ENCODE data around the gene GZMM.
A peak's percentile ranks its signal among the peaks of the same experiment; 100 is the strongest.

Gene GZMM

DNA sequence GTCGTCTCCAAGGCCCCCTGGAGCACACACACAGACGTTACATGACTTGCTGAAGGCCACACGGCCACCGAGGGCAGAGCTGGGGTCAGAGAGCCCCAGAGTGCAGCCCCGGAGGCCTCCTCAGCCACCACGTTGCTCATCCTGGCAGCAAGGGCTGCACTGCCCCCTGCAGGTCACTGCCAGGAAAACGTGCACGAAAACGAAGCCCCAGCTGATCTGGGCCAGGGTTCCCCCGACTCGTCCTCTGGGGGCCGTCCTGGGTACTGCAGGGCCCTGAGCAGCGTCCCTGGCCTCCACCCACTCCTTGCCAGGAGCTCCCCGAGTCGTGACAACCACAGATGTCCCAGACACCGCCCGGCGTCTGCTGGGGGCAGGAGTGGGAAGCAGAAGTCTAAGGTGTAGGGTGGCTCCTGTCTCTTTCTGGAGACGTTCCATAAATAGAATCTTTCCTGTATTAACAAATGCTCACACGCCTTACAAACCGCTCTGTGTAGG lies 33.2 kb upstream of the GZMM start (continued):
- TF ChIP-seq ZNF146 (tag by site-specific recombination; IDR thresholded peaks at IDR 0.05) (no peak), ZSCAN4 (tag by site-specific recombination; IDR thresholded peaks at IDR 0.05) (no peak), ZBTB44 (tag by site-specific recombination; IDR thresholded peaks at IDR 0.05) (no peak), ZNF776 (tag by site-specific recombination; IDR thresholded peaks at IDR 0.05; ENCODE audit: borderline replicate concordance) (no peak), ZNF138 (tag by site-specific recombination; IDR thresholded peaks at IDR 0.05; ENCODE audit: borderline replicate concordance) (no peak)

- Histone ChIP-seq H3K36me3 (ENCODE audit: control insufficient read depth in 2 of 2, insufficient read depth in 1 of 2, low read length in 2 of 2) (peaks cover 0 to 11% of the 10 kb centered on the region in 2 experiments; a peak in 1 of 3 replicates), H3K27ac (ENCODE audit: extremely low read depth, low read depth, low read length) (no peak overlapping the region), H3K9me3 (ENCODE audit: control insufficient read depth, insufficient read depth, low read depth, low read length) (no peaks in the 10 kb centered on the region), H3K4me3 (ENCODE audit: low read depth, low read length) (peak overlapping the region; percentile 21), H3K4me1 (ENCODE audit: control insufficient read depth, insufficient read depth, low read length) (peaks cover 5% of the 10 kb centered on the region; the same call in 1 of the 2 replicates)
- POLR2A ChIA-PET, result interaction anchor here (0.8 to 2.4 kb wide), 7 partner anchors 11 to 192 kb away, joined by 3 to 35 read pairs (median 3); partner anchors contain the start of genes CDC34 and SHC2
- CTCF ChIA-PET, result interaction anchor here (0.6 to 2.9 kb wide), 37 partner anchors 8 to 490 kb away, joined by 3 to 49 read pairs (median 4); partner anchors contain the start of genes BSG, C2CD4C and CDC34
- TF ChIP-seq ZNF155 (tag by site-specific recombination; IDR thresholded peaks at IDR 0.05), result no peak
- no peak for TF ChIP-seq HOXC10 (CRISPR knock-in tag; IDR thresholded peaks at IDR 0.05)
- TF ChIP-seq ZNF132 (tag by site-specific recombination; IDR thresholded peaks at IDR 0.05; ENCODE audit: borderline replicate concordance), result no peak
- TF ChIP-seq ZNF600 (tag by site-specific recombination; IDR thresholded peaks at IDR 0.05), result peak; percentile 95
- TF ChIP-seq ZNF239 (tag by site-specific recombination; IDR thresholded peaks at IDR 0.05), result no peak
- peak; percentile 86 for TF ChIP-seq KLF17 (tag by site-specific recombination; IDR thresholded peaks at IDR 0.05)
- TF ChIP-seq ZNF777 (tag by site-specific recombination; IDR thresholded peaks at IDR 0.05; ENCODE audit: borderline replicate concordance), result no peak
- TF ChIP-seq ZNF335 (tag by site-specific recombination; conservative IDR thresholded peaks at IDR 0.05), result 0 out of 2 replicates have a peak, but pooled peaks have one; percentile 9
- peak; percentile 30; the same call in 1 of the 2 replicates for TF ChIP-seq ZNF394 (tag by site-specific recombination; IDR thresholded peaks at IDR 0.05; ENCODE audit: borderline replicate concordance)
- peak; percentile 79 for TF ChIP-seq SP2 (tag by site-specific recombination; IDR thresholded peaks at IDR 0.05)
- TF ChIP-seq, protein P1, sequence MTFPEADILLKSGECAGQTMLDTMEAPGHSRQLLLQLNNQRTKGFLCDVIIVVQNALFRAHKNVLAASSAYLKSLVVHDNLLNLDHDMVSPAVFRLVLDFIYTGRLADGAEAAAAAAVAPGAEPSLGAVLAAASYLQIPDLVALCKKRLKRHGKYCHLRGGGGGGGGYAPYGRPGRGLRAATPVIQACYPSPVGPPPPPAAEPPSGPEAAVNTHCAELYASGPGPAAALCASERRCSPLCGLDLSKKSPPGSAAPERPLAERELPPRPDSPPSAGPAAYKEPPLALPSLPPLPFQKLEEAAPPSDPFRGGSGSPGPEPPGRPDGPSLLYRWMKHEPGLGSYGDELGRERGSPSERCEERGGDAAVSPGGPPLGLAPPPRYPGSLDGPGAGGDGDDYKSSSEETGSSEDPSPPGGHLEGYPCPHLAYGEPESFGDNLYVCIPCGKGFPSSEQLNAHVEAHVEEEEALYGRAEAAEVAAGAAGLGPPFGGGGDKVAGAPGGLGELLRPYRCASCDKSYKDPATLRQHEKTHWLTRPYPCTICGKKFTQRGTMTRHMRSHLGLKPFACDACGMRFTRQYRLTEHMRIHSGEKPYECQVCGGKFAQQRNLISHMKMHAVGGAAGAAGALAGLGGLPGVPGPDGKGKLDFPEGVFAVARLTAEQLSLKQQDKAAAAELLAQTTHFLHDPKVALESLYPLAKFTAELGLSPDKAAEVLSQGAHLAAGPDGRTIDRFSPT (tag by site-specific recombination; IDR thresholded peaks at IDR 0.05), result peak; percentile 66
- 0 out of 2 replicates have a peak, but pooled peaks have one; percentile 22 for TF ChIP-seq ZNF707 (tag by site-specific recombination; IDR thresholded peaks at IDR 0.05)
- peak; percentile 8; the same call in 1 of the 2 replicates for TF ChIP-seq EGR2 (tag by site-specific recombination; IDR thresholded peaks at IDR 0.05; ENCODE audit: low read depth)
- TF ChIP-seq KLF10 (tag by site-specific recombination; IDR thresholded peaks at IDR 0.05), result peak; percentile 48; the same call in 1 of the 2 replicates
- peak; percentile 66 for TF ChIP-seq IKZF3 (tag by site-specific recombination; IDR thresholded peaks at IDR 0.05)
- TF ChIP-seq, protein P2, sequence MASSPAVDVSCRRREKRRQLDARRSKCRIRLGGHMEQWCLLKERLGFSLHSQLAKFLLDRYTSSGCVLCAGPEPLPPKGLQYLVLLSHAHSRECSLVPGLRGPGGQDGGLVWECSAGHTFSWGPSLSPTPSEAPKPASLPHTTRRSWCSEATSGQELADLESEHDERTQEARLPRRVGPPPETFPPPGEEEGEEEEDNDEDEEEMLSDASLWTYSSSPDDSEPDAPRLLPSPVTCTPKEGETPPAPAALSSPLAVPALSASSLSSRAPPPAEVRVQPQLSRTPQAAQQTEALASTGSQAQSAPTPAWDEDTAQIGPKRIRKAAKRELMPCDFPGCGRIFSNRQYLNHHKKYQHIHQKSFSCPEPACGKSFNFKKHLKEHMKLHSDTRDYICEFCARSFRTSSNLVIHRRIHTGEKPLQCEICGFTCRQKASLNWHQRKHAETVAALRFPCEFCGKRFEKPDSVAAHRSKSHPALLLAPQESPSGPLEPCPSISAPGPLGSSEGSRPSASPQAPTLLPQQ (tag by site-specific recombination; IDR thresholded peaks at IDR 0.05), result peak; percentile 80
- TF ChIP-seq, protein P3, sequence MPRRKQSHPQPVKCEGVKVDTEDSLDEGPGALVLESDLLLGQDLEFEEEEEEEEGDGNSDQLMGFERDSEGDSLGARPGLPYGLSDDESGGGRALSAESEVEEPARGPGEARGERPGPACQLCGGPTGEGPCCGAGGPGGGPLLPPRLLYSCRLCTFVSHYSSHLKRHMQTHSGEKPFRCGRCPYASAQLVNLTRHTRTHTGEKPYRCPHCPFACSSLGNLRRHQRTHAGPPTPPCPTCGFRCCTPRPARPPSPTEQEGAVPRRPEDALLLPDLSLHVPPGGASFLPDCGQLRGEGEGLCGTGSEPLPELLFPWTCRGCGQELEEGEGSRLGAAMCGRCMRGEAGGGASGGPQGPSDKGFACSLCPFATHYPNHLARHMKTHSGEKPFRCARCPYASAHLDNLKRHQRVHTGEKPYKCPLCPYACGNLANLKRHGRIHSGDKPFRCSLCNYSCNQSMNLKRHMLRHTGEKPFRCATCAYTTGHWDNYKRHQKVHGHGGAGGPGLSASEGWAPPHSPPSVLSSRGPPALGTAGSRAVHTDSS (tag by site-specific recombination; IDR thresholded peaks at IDR 0.05), result peak; percentile 87
- peak; percentile 80 for TF ChIP-seq ZFP69B (tag by site-specific recombination; IDR thresholded peaks at IDR 0.05)
- TF ChIP-seq ZNF10 (tag by site-specific recombination; IDR thresholded peaks at IDR 0.05), result peak; percentile 91
- peak; percentile 82 for TF ChIP-seq WT1 (tag by site-specific recombination; IDR thresholded peaks at IDR 0.05)
- peak; percentile 90 for TF ChIP-seq GLIS1 (tag by site-specific recombination; IDR thresholded peaks at IDR 0.05)
- TF ChIP-seq ZNF169 (tag by site-specific recombination; IDR thresholded peaks at IDR 0.05), result no peak
Measured at GRCh38 chr19:511101-511851, 32.6 kb upstream of the GZMM start.
